Smooth muscle cell (in vitro differentiated cells): ENCODE results near the gene EXT2. TPM values are rescaled to one million over a fixed set of nuclear protein-coding genes. Genes with fewer than 3 reads are reported as not detected.

Experiments used
- DNase-seq: peaks from one replicate; lab custom pipeline; 2025; ENCODE audit not compliant: unreplicated experiment; lab: John Stamatoyannopoulos, UW
- H2AFZ ChIP-seq: fragments of 200-600 bp; sonication (generic); 2 replicates; pipeline ENCODE4 v1.6.0; 2016; ENCODE audit warnings: antibody characterized with exemption, low read depth, mild to moderate bottlenecking
- H3F3A ChIP-seq: fragments of 200-600 bp; sonication (generic); 2 replicates; pipeline ENCODE4 v1.6.0; 2017; ENCODE audit warnings: antibody characterized with exemption, low read depth
- H3K27ac ChIP-seq: fragments of 200-600 bp; sonication (generic); 2 replicates; pipeline ENCODE4 v1.5.1; 2016; ENCODE audit warnings: low read depth, mild to moderate bottlenecking
- H3K27me3 ChIP-seq: fragments of 200-600 bp; sonication (generic); 2 replicates; pipeline ENCODE4 v1.6.1; 2016; ENCODE audit warnings: low read depth, mild to moderate bottlenecking
- H3K36me3 ChIP-seq: fragments of 200-600 bp; sonication (generic); 2 replicates; pipeline ENCODE4 v1.5.1; 2016; ENCODE audit warnings: low read depth
- H3K4me1 ChIP-seq: fragments of 200-600 bp; sonication (generic); 2 replicates; pipeline ENCODE4 v1.5.1; 2016; ENCODE audit warnings: low read depth
- H3K4me2 ChIP-seq: fragments of 200-600 bp; sonication (generic); 2 replicates; pipeline ENCODE4 v1.6.0; 2016; ENCODE audit warnings: mild to moderate bottlenecking
- H3K4me3 ChIP-seq: fragments of 200-600 bp; sonication (generic); 2 replicates; pipeline ENCODE4 v1.5.1; 2016; ENCODE audit warnings: mild to moderate bottlenecking
- H3K79me2 ChIP-seq: fragments of 200-600 bp; sonication (generic); 2 replicates; pipeline ENCODE4 v1.6.0; 2016; ENCODE audit warnings: low read depth, mild to moderate bottlenecking
- H3K9ac ChIP-seq: fragments of 200-600 bp; sonication (generic); 2 replicates; pipeline ENCODE4 v1.6.0; 2016; ENCODE audit warnings: low read depth
- H3K9me3 ChIP-seq: fragments of 200-600 bp; sonication (generic); replicated peaks from 2 replicates; pipeline ENCODE4 v1.5.1; 2016; ENCODE audit warnings: low read depth
- H4K20me1 ChIP-seq: fragments of 200-600 bp; sonication (generic); 2 replicates; pipeline ENCODE4 v1.6.0; 2016; ENCODE audit warnings: low read depth
- WGBS: methylation state at CpG from one replicate; pipeline ENCODE4 v1.1.7; 2016; ENCODE audit warnings: low lambda C conversion rate; 5-methylcytosine and 5-hydroxymethylcytosine counted together
- polyA plus RNA-seq: library from polyadenylated mRNA; unstranded; fragments of >200 nt; fragmentation: Nextera tagmentation; extraction: Ambion mirVana; gene quantifications from 2 replicates; pipeline ENCODE4 v1.2.1, GENCODE V29; 2016
- total RNA-seq: library from RNA; depleted of rRNA; stranded (reverse); fragments of >200 nt; gene quantifications from 2 replicates; pipeline ENCODE4 v1.2.3, GENCODE V29; 2014
- TF ChIP-seq, protein P1 (sequence below): fragments of 200-600 bp; sonication (generic); IDR thresholded peaks from 2 replicates; pipeline ENCODE4 v1.5.1; 2017; ENCODE audit warnings: borderline replicate concordance, mild to moderate bottlenecking, antibody characterized with exemption; ENCODE audit not compliant: insufficient read depth, poor library complexity, severe bottlenecking

EXT2 gene
- total and polyA plus RNA-seq, 2 experiments from 2014 or later = 87.6 to 144 TPM

DNA sequence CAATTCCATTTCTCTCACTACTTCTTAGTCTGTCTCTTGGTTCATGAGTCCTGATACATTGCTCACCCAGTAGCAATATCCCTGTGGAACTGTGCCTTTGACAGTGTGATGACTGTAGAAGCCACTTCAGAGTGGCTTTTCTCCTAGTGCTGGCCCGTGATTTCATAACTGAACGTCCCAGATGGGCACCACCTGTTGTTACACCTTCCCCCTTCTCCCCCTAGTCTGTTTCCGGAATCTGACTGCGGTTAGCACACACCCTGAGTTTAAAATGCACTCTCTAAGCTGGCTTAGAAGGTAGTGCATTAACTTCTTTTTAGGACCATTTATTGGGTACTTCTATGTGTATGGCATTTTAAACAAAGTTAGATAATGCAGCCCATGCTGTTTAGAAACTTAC, 131.5 kb downstream of the EXT2 start:
- Histone ChIP-seq H3K4me1 (peaks cover 6% of the 10 kb centered on the region), H3K27ac (no peak overlapping the region), H4K20me1 (no peaks in the 10 kb centered on the region), H3K4me3 (no peak overlapping the region), H2AFZ (no peak overlapping the region), H3K9ac (no peak overlapping the region), H3K36me3 (no peaks in the 10 kb centered on the region), H3F3A (no peaks in the 10 kb centered on the region), H3K9me3 (no peaks in the 10 kb centered on the region), H3K27me3 (no peaks in the 10 kb centered on the region), H3K79me2 (no peaks in the 10 kb centered on the region), H3K4me2 (no peak overlapping the region)
- DNase-seq = no peak
- 89% methylated on average over 4 of the region's 4 CpGs for WGBS
- TF ChIP-seq, protein P1, sequence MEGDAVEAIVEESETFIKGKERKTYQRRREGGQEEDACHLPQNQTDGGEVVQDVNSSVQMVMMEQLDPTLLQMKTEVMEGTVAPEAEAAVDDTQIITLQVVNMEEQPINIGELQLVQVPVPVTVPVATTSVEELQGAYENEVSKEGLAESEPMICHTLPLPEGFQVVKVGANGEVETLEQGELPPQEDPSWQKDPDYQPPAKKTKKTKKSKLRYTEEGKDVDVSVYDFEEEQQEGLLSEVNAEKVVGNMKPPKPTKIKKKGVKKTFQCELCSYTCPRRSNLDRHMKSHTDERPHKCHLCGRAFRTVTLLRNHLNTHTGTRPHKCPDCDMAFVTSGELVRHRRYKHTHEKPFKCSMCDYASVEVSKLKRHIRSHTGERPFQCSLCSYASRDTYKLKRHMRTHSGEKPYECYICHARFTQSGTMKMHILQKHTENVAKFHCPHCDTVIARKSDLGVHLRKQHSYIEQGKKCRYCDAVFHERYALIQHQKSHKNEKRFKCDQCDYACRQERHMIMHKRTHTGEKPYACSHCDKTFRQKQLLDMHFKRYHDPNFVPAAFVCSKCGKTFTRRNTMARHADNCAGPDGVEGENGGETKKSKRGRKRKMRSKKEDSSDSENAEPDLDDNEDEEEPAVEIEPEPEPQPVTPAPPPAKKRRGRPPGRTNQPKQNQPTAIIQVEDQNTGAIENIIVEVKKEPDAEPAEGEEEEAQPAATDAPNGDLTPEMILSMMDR = no peak

DNA sequence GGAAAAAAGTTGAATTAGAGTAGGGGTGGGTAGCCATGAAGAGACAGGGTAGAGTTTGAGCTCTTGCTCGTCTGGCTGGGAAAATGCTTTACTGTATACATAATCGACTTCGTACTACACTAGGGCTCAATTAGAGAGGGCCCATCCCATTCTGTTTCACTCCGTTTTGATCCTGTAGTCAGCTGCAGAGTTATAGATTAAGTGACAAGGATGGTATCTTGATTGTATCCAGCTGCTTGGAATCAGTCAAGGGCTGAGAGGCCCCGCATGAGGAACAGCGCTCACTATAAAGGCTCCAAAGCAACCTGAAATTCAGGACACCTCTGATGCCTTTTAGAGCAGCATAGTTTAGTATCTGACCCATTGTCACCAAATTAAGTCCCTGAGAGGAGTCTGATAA, 132.9 kb downstream of the EXT2 start:
- DNase-seq = no peak
- H3F3A ChIP-seq = no peaks in the 10 kb centered on the region
- no peaks in the 10 kb centered on the region for H4K20me1 ChIP-seq
- TF ChIP-seq, protein P1 = no peak
- H3K9ac ChIP-seq = no peak overlapping the region
- WGBS = 83% methylated on average over 6 of the region's 6 CpGs
- no peak overlapping the region for H3K4me2 ChIP-seq
- no peaks in the 10 kb centered on the region for H3K9me3 ChIP-seq
- peaks cover 6% of the 10 kb centered on the region for H3K4me1 ChIP-seq
- no peaks in the 10 kb centered on the region for H3K27me3 ChIP-seq
- H3K4me3 ChIP-seq = no peak overlapping the region
- H3K79me2 ChIP-seq = no peaks in the 10 kb centered on the region
- no peak overlapping the region for H2AFZ ChIP-seq
- H3K27ac ChIP-seq = no peak overlapping the region
- H3K36me3 ChIP-seq = no peaks in the 10 kb centered on the region

DNA sequence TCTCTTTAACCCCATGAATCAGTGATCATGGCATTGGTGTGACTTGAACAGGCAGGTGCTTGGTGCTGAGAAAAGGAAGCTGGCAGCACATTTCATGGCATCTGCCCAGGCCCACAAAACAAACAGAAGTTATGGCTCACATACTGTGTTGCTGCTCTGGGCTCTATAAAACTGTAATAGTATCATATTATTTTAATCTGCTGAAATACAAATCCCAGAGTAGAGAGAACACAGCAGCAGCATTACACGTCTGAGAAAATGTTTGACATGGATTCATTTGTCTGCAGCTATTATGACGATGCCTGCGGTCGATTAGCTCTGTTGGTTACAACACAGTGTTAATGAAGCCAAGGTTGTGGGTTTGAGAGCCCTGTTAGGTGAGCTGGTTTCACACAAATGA, 133.6 kb downstream of the EXT2 start:
- DNase-seq = no peak
- Histone ChIP-seq H3F3A (no peaks in the 10 kb centered on the region), H4K20me1 (no peaks in the 10 kb centered on the region), H3K4me1 (peaks cover 6% of the 10 kb centered on the region), H3K4me2 (peak overlapping the region; percentile 12), H3K36me3 (no peaks in the 10 kb centered on the region), H3K9me3 (no peaks in the 10 kb centered on the region), H3K79me2 (no peaks in the 10 kb centered on the region), H3K27me3 (no peaks in the 10 kb centered on the region), H3K27ac (no peak overlapping the region), H2AFZ (no peak overlapping the region), H3K9ac (no peak overlapping the region), H3K4me3 (no peak overlapping the region)
- TF ChIP-seq, protein P1 = no peak
- 81% methylated on average over 4 of the region's 4 CpGs for WGBS

DNA sequence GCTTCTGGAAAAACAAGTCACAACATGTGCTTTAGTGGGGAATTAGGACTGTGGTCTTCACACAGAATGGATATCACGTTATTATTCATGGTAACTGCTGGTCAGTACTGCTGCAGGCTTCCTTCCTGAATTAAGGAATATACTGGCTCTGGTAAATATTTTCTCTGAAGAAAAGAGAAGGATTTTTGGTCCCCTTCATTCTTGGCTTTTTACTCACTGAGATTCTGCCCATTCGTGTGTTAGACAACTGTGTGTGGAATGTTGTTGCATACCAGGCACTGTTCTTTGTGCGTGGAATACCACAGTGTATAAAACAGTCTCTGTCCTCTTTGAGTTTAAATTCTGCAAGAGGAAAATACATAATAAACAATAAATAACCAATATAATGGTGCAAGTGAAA, 134.1 kb downstream of the EXT2 start:
- Histone ChIP-seq H3F3A (no peaks in the 10 kb centered on the region), H3K36me3 (no peaks in the 10 kb centered on the region), H3K4me1 (peaks cover 6% of the 10 kb centered on the region), H3K27ac (no peak overlapping the region), H3K4me2 (peak overlapping the region; percentile 12), H3K79me2 (no peaks in the 10 kb centered on the region), H3K27me3 (no peaks in the 10 kb centered on the region), H3K9ac (no peak overlapping the region), H3K9me3 (no peaks in the 10 kb centered on the region), H3K4me3 (no peak overlapping the region), H4K20me1 (no peaks in the 10 kb centered on the region), H2AFZ (no peak overlapping the region)
- TF ChIP-seq, protein P1 = no peak
- DNase-seq = no peak
- 38% methylated on average over 3 of the region's 3 CpGs for WGBS
